Astrocyte (in vitro differentiated cells and primary cell): ENCODE results near the gene STING1.

ENCODE experiments used
- CTCF ChIP-seq: IDR thresholded peaks from 2 replicates; pipeline ENCODE4 v1.5.1; 2011; ENCODE audit warnings: low read depth, mild to moderate bottlenecking, inconsistent platforms, low read length, moderate library complexity; ENCODE audit not compliant: insufficient read depth
- EZH2 ChIP-seq: IDR thresholded peaks from 2 replicates; pipeline ENCODE4 v1.6.1; 2012; ENCODE audit warnings: mild to moderate bottlenecking, low read length, inconsistent platforms; ENCODE audit not compliant: insufficient read depth

GRCh38 chr5:139435676-139436075 lies 46.9 kb downstream of the STING1 start:
- TF ChIP-seq EZH2 = no peak
- no peak for TF ChIP-seq CTCF
